ENCODE results near the gene SET. TPM values are rescaled to one million over a fixed set of nuclear protein-coding genes. Genes with fewer than 3 reads are reported as not detected.

SET gene
- total RNA-seq, 4 donors from 2014 or later, result 173 to 217 (median 202) TPM

GRCh38 chr9:128706045-128706444 lies 17.0 kb downstream of the SET start:
- Histone ChIP-seq H3K27ac (no peak overlapping the region), H3K36me3 (no peaks in the 10 kb centered on the region), H3K27me3 (no peaks in the 10 kb centered on the region), H3K4me1 (peaks cover 0 to 9% of the 10 kb centered on the region in 2 donors), H3K4me3 (replicated peaks in 1 of 3) (no peak overlapping the region), H3K9me3 (no peaks in the 10 kb centered on the region)
- no peak for DNase-seq
- intact Hi-C loops (cut with DNase I), result no loop called here
- no peak for TF ChIP-seq POLR2A (IDR thresholded peaks at IDR 0.05)
- 100% methylated on average over 1 of the region's 1 CpG for WGBS, 2 donors

- TF ChIP-seq POLR2A (IDR thresholded peaks at IDR 0.05) (no peak), CTCF (IDR thresholded peaks at IDR 0.05) (no peak)
- 82 to 84% methylated on average over 20 of the region's 23 CpGs for WGBS, 2 donors
- intact Hi-C loops (cut with DNase I), result no loop called here
- DNase-seq, result no peak
- Histone ChIP-seq H3K4me3 (replicated peaks in 1 of 3) (no peak overlapping the region), H3K9me3 (no peaks in the 10 kb centered on the region), H3K36me3 (no peaks in the 10 kb centered on the region), H3K4me1 (peaks cover 0 to 9% of the 10 kb centered on the region in 2 donors), H3K27ac (no peak overlapping the region), H3K27me3 (no peaks in the 10 kb centered on the region)
These were observed 17.8 kb downstream of the SET start for GRCh38 chr9:128706671-128707381.

GRCh38 chr9:128707446-128707845 lies 18.4 kb downstream of the SET start:
- 91 to 95% methylated on average over 8 of the region's 8 CpGs for WGBS, 2 donors
- Histone ChIP-seq H3K9me3 (no peaks in the 10 kb centered on the region), H3K4me1 (peaks cover 0 to 5% of the 10 kb centered on the region in 2 donors), H3K4me3 (replicated peaks in 1 of 3) (no peak overlapping the region), H3K27ac (no peak overlapping the region), H3K27me3 (no peaks in the 10 kb centered on the region), H3K36me3 (no peaks in the 10 kb centered on the region)
- intact Hi-C loops (cut with DNase I), result no loop called here
- TF ChIP-seq POLR2A (IDR thresholded peaks at IDR 0.05) (no peak), CTCF (IDR thresholded peaks at IDR 0.05) (no peak)
- no peak for DNase-seq

- Histone ChIP-seq H3K36me3 (no peaks in the 10 kb centered on the region), H3K27ac (no peak overlapping the region), H3K9me3 (no peaks in the 10 kb centered on the region), H3K27me3 (no peaks in the 10 kb centered on the region), H3K4me3 (replicated peaks in 1 of 3) (no peak overlapping the region), H3K4me1 (no peaks in the 10 kb centered on the region)
- no peak for DNase-seq
- 95 to 98% methylated on average over 9 to 11 of the region's 26 CpGs for WGBS, 2 donors
- TF ChIP-seq CTCF (IDR thresholded peaks at IDR 0.05), result no peak
- no peak for TF ChIP-seq POLR2A (IDR thresholded peaks at IDR 0.05)
- intact Hi-C loops (cut with DNase I), result no loop called here
These were observed 23.7 kb downstream of the SET start for GRCh38 chr9:128712451-128713410.

- no peak overlapping the region for H3K4me3 ChIP-seq (replicated peaks in 1 of 3)
- H3K4me1 ChIP-seq, result no peaks in the 10 kb centered on the region
- intact Hi-C loops (cut with DNase I), result no loop called here
- WGBS, 2 donors, result 97% methylated on average over 5 to 11 of the region's 13 CpGs
- no peaks in the 10 kb centered on the region for H3K27me3 ChIP-seq
- no peak for DNase-seq
- TF ChIP-seq CTCF (IDR thresholded peaks at IDR 0.05), result no peak
- no peak for TF ChIP-seq POLR2A (IDR thresholded peaks at IDR 0.05)
- no peaks in the 10 kb centered on the region for H3K9me3 ChIP-seq
- H3K27ac ChIP-seq, result no peak overlapping the region
- no peaks in the 10 kb centered on the region for H3K36me3 ChIP-seq
These were observed 24.4 kb downstream of the SET start for GRCh38 chr9:128713411-128713780.
